GM12874 (cell line): ENCODE results near the gene FOXS1.

Source experiments
- CTCF ChIP-seq: IDR thresholded peaks from 2 replicates; pipeline ENCODE4 v1.5.1; 2011; ENCODE audit warnings: low read depth, mild to moderate bottlenecking, control low read depth, low read length, moderate library complexity; ENCODE audit not compliant: insufficient read depth

FOXS1 gene

GRCh38 chr20:31849306-31849930, 4.0 kb upstream of the FOXS1 start:
- TF ChIP-seq CTCF: no peak

- TF ChIP-seq CTCF: no peak
These were observed 2.9 kb upstream of the FOXS1 start for GRCh38 chr20:31848088-31848999.

GRCh38 chr20:31846793-31847138, 1.4 kb upstream of the FOXS1 start:
- no peak for TF ChIP-seq CTCF

DNA sequence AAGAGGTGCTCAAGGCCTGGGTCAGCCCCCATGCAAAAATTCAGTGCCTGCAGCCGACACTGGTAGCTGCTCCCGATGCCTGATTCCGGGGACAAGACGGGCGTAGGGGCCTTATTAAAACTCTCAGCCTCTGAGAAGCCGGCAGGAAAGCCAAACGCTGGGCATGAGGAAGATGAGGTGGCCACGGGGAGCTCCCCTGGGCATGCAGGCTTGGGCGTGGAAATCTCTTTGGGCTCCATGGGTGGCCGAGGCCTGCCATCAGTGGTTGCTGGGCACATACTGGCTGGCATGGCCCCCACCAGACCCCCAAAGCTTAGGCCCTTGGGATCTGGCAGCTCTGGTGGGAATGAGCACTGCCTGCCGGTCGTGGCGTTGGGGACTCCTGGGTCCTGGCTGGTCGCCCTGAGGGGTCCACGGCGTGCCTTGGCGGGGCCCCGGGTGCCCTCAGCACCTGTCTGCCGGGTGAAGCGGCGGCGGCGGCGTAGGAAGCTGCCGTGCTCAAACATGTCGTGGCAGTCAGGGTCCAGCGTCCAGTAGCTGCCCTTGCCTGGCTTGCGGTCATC, 586 bp downstream of the FOXS1 start:
- TF ChIP-seq CTCF: no peak

- no peak for TF ChIP-seq CTCF
These were observed 1.5 kb downstream of the FOXS1 start for GRCh38 chr20:31843881-31844280.

GRCh38 chr20:31843288-31843687, 2.1 kb downstream of the FOXS1 start:
- TF ChIP-seq CTCF: no peak

GRCh38 chr20:31842471-31843157, 2.8 kb downstream of the FOXS1 start:
- no peak for TF ChIP-seq CTCF
